ENCODE data around the gene SPEF1.

Gene SPEF1

DNA sequence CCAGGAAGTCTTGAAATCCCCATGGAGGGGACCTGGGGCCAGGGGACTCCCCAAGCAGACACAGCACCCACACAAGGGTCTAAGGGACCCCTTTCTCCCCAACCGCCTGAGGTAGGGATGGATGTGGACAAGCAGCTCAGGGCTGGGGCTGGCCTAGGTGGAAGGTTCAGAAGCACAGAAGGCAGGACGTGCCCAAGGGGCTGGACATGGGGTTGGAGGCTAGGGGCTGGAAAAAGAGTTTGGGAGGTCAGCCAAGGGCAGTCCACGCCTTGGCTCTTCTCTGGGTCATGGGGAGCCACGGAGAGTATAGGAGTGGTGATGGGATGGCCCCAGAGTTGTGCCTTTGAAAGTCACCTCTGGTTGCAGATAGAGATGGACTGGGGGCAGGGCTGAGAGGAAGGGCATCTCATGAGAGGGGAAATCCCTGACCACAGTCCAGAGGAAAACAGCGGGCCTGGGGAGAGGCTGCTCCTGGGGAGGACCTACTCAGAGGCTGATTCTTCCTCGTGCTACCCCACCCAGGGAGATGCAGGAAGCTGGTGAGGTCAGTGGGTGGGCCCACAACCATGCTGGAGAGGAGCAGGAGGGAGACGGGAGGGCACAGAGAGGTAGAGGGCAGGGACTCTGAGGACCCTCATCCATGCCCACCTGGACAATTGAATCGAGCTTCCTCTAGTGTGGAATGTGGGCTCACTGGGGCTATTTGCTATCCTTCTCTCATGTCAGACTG lies 51.3 kb downstream of the SPEF1 start:
- no peak for DNase-seq (ENCODE audit: low spot score)

DNA sequence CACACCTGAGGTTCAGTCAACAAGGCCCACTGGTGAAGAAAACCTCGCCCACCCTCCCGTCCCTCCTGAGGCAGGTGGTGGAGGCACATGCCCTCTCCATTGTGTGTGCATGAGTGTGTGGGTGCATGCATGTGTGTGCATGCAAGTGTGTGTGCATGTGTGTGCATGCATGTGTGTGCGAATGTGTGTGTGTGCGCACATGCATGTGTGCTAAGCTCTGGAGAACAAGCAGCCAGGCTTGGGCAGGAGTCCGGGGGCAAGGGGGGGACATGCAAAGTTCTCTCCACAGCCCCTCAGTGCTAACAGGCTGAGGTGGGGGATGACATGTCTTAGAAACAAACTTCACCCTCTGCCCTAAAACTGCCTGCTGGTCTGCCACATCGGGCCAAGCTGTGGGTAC lies 51.9 kb downstream of the SPEF1 start:
- DNase-seq (ENCODE audit: low spot score), result no peak

DNA sequence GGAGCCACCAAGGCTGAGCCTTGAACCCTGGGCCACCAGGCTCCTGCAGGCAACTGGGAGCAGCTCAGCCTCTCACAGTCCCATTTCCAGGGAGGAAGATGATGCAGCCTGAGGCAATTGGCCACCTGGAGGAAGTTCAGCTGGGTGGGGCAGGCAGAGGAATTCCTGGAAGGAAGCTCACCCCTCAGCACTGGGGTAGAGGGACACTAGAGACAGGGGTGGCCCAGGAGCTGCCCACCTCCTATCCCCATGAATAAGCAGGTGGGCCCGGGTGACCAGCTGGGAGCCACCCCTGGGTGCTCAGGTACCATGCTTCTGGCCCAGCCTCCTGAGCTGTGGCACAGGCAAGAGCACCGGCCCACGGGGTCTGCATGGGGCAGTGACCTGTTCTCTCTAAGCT lies 52.4 kb downstream of the SPEF1 start:
- no peak for DNase-seq (ENCODE audit: low spot score)

- no peak for DNase-seq (ENCODE audit: low spot score)
Measured at GRCh38 chr20:3728354-3728753, 52.9 kb downstream of the SPEF1 start.
